K562 (cell line): Measurements from ENCODE around the gene RALGAPA2. TPM values are rescaled to one million over a fixed set of nuclear protein-coding genes. Genes with fewer than 3 reads are reported as not detected.

Source experiments
- ATAC-seq: fragments of 200-7000 bp; cut with Tn5 transposase; 3 replicates; pipeline ENCODE4 v1.9.1; 2020; ENCODE audit warnings: moderate library complexity
- BruUV-seq: library from RNA; stranded (reverse); fragments of 400-500 nt; replicated peaks from 2 replicates; lab custom pipeline; 2021; lab: Mats Ljungman, UMichigan
- CTCF ChIA-PET: fragments of 300-600 bp; formaldehyde crosslinking; extraction: SDS; loops from one replicate; lab custom pipeline; 2021; ENCODE audit warnings: low intra/inter-chr PET ratio; lab: Yijun Ruan, JAX
- POLR2A ChIA-PET: fragments of 300-600, 350-650 bp; sonication (Branson Sonifier 250); formaldehyde crosslinking; extraction: SDS; loops from one replicate; lab custom pipeline; 2021; ENCODE audit warnings: antibody characterized with exemption, inconsistent platforms; lab: Yijun Ruan, JAX
- DNase-seq, 4 experiments: peaks; one replicate each; pipeline versions ENCODE4 v3.0.0 to v3.0.0-alpha.2; 2011 to 2018; ENCODE audit warnings: low spot score in 3 of 4, mixed read lengths in 3 of 4; ENCODE audit errors: extremely low read depth in 1 of 4
- FAIRE-seq: peaks from 2 replicates; lab custom pipeline; 2011; peaks lifted over from hg19 to GRCh38; lab: Jason Lieb, UNC
- H2AFZ ChIP-seq: 2 replicates; pipeline ENCODE4 v1.6.0; 2011; ENCODE audit warnings: low read depth, low read length, control low read depth, inconsistent platforms
- H3K27ac ChIP-seq: fragments of 200-600 bp; 3 replicates; pipeline ENCODE4 v1.8.0; 2011; ENCODE audit warnings: low read depth, mild to moderate bottlenecking, control low read depth, inconsistent platforms, low read length, moderate library complexity, mixed read lengths; ENCODE audit errors: extremely low read depth
- H3K27me3 ChIP-seq, 2 experiments: fragments of 300-600 bp in 1 of 2; 2 replicates in 1 of 2; 3 replicates in 1 of 2; pipeline versions ENCODE4 v1.6.0 to v1.8.0; 2011; ENCODE audit warnings: inconsistent platforms in 2 of 2, low read length in 2 of 2, mild to moderate bottlenecking in 1 of 2, mixed read lengths in 1 of 2, moderate library complexity in 1 of 2; ENCODE audit not compliant: control insufficient read depth in 2 of 2, insufficient read depth in 2 of 2
- H3K36me3 ChIP-seq: fragments of 300-600 bp; 3 replicates; pipeline ENCODE4 v1.8.0; 2011; ENCODE audit warnings: mild to moderate bottlenecking, low read length, inconsistent platforms; ENCODE audit not compliant: control insufficient read depth, insufficient read depth
- H3K4me1 ChIP-seq, 2 experiments: fragments of 200-600 bp in 1 of 2; replicated peaks in 1 of 2; 2 replicates in 1 of 2; 3 replicates in 1 of 2; pipeline versions ENCODE4 v1.5.1 to v1.8.0; 2011; ENCODE audit warnings: inconsistent platforms in 2 of 2, low read length in 2 of 2, mild to moderate bottlenecking in 1 of 2, mixed read lengths in 1 of 2, moderate library complexity in 1 of 2; ENCODE audit not compliant: control insufficient read depth in 2 of 2, insufficient read depth in 2 of 2
- H3K4me2 ChIP-seq: 2 replicates; pipeline ENCODE4 v1.6.1; 2011; ENCODE audit warnings: low read length, control low read depth, inconsistent platforms, mixed read lengths; ENCODE audit not compliant: insufficient read depth
- H3K4me3 ChIP-seq: fragments of 200-600 bp; sonication (generic), shearing (Covaris generic); 2 replicates; pipeline ENCODE4 v1.5.1; 2016; ENCODE audit warnings: control low read depth, inconsistent platforms
- H3K79me2 ChIP-seq: fragments of 200-600 bp; 3 replicates; pipeline ENCODE4 v1.8.0; 2011; ENCODE audit warnings: low read length, inconsistent platforms; ENCODE audit not compliant: control insufficient read depth, insufficient read depth
- H3K9ac ChIP-seq, 2 experiments: 2 replicates each; pipeline versions ENCODE4 v1.6.0 to v1.6.1; 2011; ENCODE audit warnings: low read depth in 2 of 2, low read length in 2 of 2, control low read depth in 1 of 2, inconsistent platforms in 1 of 2, mild to moderate bottlenecking in 1 of 2, mixed read lengths in 1 of 2; ENCODE audit not compliant: insufficient read depth in 1 of 2
- H3K9me1 ChIP-seq: one replicate; pipeline ENCODE4 v1.6.0; 2011; ENCODE audit warnings: inconsistent platforms, mild to moderate bottlenecking, low read length, moderate library complexity; ENCODE audit not compliant: control insufficient read depth, insufficient read depth
- H3K9me3 ChIP-seq: replicated peaks from 2 replicates; pipeline ENCODE4 v1.5.1; 2011; ENCODE audit warnings: low read depth, low read length, inconsistent platforms; ENCODE audit not compliant: control insufficient read depth, insufficient read depth
- H4K20me1 ChIP-seq: replicated peaks from 2 replicates; pipeline ENCODE4 v1.6.1; 2011; ENCODE audit warnings: low read length, inconsistent platforms, mixed read lengths; ENCODE audit not compliant: control insufficient read depth, insufficient read depth
- CTBP1 ChIP-seq: fragments of 450-650 bp; IDR thresholded peaks from 2 replicates; pipeline ENCODE4 v1.6.1; 2016; ENCODE audit warnings: borderline replicate concordance
- CTCF ChIP-seq, 3 experiments: IDR thresholded peaks in 2 of 3; conservative IDR thresholded peaks in 1 of 3; 2 replicates each; pipeline ENCODE4 v1.5.1; 2011 to 2012; ENCODE audit warnings: low read length in 3 of 3, mild to moderate bottlenecking in 3 of 3, control low read depth in 2 of 3, improper control_type of control experiment in 1 of 3, inconsistent platforms in 1 of 3, low read depth in 1 of 3, mixed read lengths in 1 of 3, moderate library complexity in 1 of 3; ENCODE audit not compliant: insufficient read depth in 2 of 3
- E2F3 ChIP-seq: fragments of 250-450 bp; sonication (Bioruptor Pico); IDR thresholded peaks from 2 replicates; pipeline ENCODE4 v1.4.0; 2020; ENCODE audit warnings: mild to moderate bottlenecking
- EWSR1 ChIP-seq: fragments of 450-650 bp; IDR thresholded peaks from 2 replicates; pipeline ENCODE4 v1.6.1; 2018; ENCODE audit warnings: borderline replicate concordance, mild to moderate bottlenecking, low read depth, moderate library complexity; ENCODE audit not compliant: partially characterized antibody
- RAD21 ChIP-seq, 2 experiments: fragments of 250-450 bp in 1 of 2; fragments of 450-650 bp in 1 of 2; sonication (Bioruptor Pico) in 1 of 2; formaldehyde crosslinking in 1 of 2; IDR thresholded peaks in 1 of 2; conservative IDR thresholded peaks in 1 of 2; 2 replicates each; pipeline versions ENCODE4 v1.4.0 to v1.8.0; 2020 to 2022; ENCODE audit warnings: mild to moderate bottlenecking in 2 of 2, moderate library complexity in 1 of 2
- RCOR1 ChIP-seq, 2 experiments: IDR thresholded peaks; 2 replicates each; pipeline ENCODE4 v1.6.1; 2012; ENCODE audit warnings: low read depth in 2 of 2, low read length in 2 of 2, borderline replicate concordance in 1 of 2, improper control_type of control experiment in 1 of 2
- SREBF1 ChIP-seq: fragments of 150-350 bp; IDR thresholded peaks from 2 replicates; pipeline ENCODE4 v1.6.1; 2014; ENCODE audit warnings: antibody characterized with exemption, low read depth, low read length, borderline replicate concordance
- STAT5B ChIP-seq: fragments of 250-450 bp; sonication (Bioruptor Pico); IDR thresholded peaks from 2 replicates; pipeline ENCODE4 v1.8.0; 2021; ENCODE audit warnings: mild to moderate bottlenecking, inconsistent platforms
- ZNF384 ChIP-seq: IDR thresholded peaks from 2 replicates; pipeline ENCODE4 v1.6.1; 2012; ENCODE audit warnings: low read depth, low read length, improper control_type of control experiment
- WGBS: fragments of 100-300 bp; shearing (Covaris generic); methylation state at CpG from one replicate; pipeline ENCODE4 v1.1.6; 2016; ENCODE audit warnings: low coverage, mixed read lengths; ENCODE audit not compliant: insufficient coverage; ENCODE audit errors: missing lambda C conversion rate; 5-methylcytosine and 5-hydroxymethylcytosine counted together
- in situ Hi-C: fragments of 300-500 bp; cut with MboI; formaldehyde crosslinking; loops from 4 replicates; pipeline ENCODE4 v1.15.0; 2018; ENCODE audit warnings: inconsistent platforms, mixed read lengths
- intact Hi-C: fragments of 100-400 bp; cut with micrococcal nuclease; formaldehyde crosslinking; loops from 2 replicates; pipeline ENCODE4 v1.14.2; 2022
- polyA plus RNA-seq, 8 experiments: library from polyadenylated mRNA; depleted of rRNA in 4 of 8; stranded (reverse) in 5 of 8; unstranded in 3 of 8; fragments of >200 nt; fragmentation: Nextera tagmentation in 2 of 8; fragmentation: Illumina TruSeq in 1 of 8; extraction: Ambion mirVana in 2 of 8; extraction: Trizol in 1 of 8; gene quantifications; 2 replicates each; pipeline versions ENCODE4 v1.2.1 to v1.2.3, GENCODE V29; 2011 to 2014; ENCODE audit warnings: inconsistent platforms in 1 of 8, missing spikeins in 1 of 8
- total RNA-seq, 7 experiments: library from RNA; depleted of rRNA in 6 of 7; stranded (reverse); fragments of >200 nt in 6 of 7; fragmentation: Illumina TruSeq in 2 of 7; extraction: Trizol in 2 of 7; gene quantifications; 2 replicates each; pipeline versions ENCODE4 v1.2.1 to v1.2.3, GENCODE V29; 2011 to 2021; ENCODE audit warnings: low replicate concordance in 1 of 7
- TF ChIP-seq, protein P1 (sequence below): IDR thresholded peaks from 2 replicates; pipeline ENCODE4 v1.6.1; 2011; ENCODE audit warnings: borderline replicate concordance, low read depth, mild to moderate bottlenecking, moderate library complexity, low read length; ENCODE audit not compliant: insufficient read depth, poor library complexity, severe bottlenecking

Gene RALGAPA2
- total and polyA plus RNA-seq, 9 of the 15 experiments (the other 6 are each of a cell fraction or from before 2014, with no cell fraction given), result 0.35 to 2.7 (median 1.4) TPM

DNA sequence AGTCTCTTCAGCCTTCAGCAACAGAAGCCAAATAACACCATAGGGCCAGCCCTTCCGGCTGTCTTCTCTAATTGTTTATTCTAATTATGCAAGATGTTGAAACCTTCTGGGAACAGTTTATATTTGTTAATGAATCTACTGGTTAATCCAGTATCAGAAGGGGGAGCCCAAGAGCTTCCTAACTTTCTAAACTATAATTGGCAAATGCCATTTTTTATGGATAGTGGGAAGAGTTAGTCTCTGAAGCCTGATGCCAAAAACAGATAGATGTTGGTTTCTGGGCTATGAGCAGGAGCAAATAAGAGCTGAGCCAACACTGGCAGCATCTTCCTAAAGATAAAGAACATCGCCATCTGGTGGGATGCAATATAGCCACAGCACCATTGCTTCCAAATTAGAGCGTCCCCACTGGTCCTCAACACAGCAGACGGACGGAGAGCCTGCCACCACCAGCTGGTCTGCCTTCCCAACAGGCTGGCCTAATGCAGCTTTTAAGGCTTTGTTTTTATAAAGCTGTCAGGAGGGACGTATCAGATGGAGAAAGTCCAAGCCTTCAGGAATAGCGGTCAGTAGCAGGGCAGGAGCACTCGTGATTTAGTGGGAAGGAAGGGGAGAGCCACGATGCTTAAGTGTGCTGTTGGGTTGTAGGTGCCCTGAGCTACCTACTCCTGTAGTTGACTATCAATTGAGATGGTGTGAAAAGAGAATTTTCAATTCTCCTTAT, 118.8 kb downstream of the RALGAPA2 start:
- H3K27ac ChIP-seq, result no peak overlapping the region
- no peaks in the 10 kb centered on the region for H3K9me3 ChIP-seq
- no peaks in the 10 kb centered on the region for H3K36me3 ChIP-seq
- no peak overlapping the region for H3K9ac ChIP-seq
- TF ChIP-seq STAT5B (CRISPR knock-in tag) (no peak), RCOR1 (IDR thresholded peaks at IDR 0.05; ENCODE audit: borderline replicate concordance in 1 of 2, low read depth in 2 of 2, low read length in 2 of 2) (peak in 1 of 2 experiments; percentile 34; a peak in 1 of 4 replicates), SREBF1 (no peak), CTCF (IDR thresholded peaks at IDR 0.05 in 2 of 3, conservative IDR thresholded peaks at IDR 0.05 in 1 of 3; ENCODE audit: insufficient read depth in 2 of 3, low read depth in 1 of 3, low read length in 3 of 3) (peak; percentile 54 to 84 (median 58)), E2F3 (no peak), RAD21 (CRISPR knock-in tag; conservative IDR thresholded peaks at IDR 0.05 in 1 of 2, IDR thresholded peaks at IDR 0.05 in 1 of 2) (peak in 1 of 2 experiments; percentile 46; a peak in 2 of 4 replicates), ZNF384 (no peak), CTBP1 (peak; percentile 48; the same call in 1 of the 2 replicates), EWSR1 (no peak)
- TF ChIP-seq, protein P1, sequence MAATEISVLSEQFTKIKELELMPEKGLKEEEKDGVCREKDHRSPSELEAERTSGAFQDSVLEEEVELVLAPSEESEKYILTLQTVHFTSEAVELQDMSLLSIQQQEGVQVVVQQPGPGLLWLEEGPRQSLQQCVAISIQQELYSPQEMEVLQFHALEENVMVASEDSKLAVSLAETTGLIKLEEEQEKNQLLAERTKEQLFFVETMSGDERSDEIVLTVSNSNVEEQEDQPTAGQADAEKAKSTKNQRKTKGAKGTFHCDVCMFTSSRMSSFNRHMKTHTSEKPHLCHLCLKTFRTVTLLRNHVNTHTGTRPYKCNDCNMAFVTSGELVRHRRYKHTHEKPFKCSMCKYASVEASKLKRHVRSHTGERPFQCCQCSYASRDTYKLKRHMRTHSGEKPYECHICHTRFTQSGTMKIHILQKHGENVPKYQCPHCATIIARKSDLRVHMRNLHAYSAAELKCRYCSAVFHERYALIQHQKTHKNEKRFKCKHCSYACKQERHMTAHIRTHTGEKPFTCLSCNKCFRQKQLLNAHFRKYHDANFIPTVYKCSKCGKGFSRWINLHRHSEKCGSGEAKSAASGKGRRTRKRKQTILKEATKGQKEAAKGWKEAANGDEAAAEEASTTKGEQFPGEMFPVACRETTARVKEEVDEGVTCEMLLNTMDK, result peak; percentile 5
- ChIA-PET CTCF (interaction anchor here (1.3 kb wide), 1 partner anchor 510 kb away, joined by 6 read pairs; no protein-coding TSS in a partner anchor), POLR2A (interaction anchor here (0.7 to 1.4 kb wide), 2 partner anchors 15 to 27 kb away, joined by 4 to 6 read pairs; no protein-coding TSS in a partner anchor)
- intact Hi-C loops, result loop anchor here (10.0 kb wide), 1 partner anchor 509 kb away; no protein-coding TSS in a partner anchor
- peak; percentile 84 for ATAC-seq
- no peak overlapping the region for H3K4me3 ChIP-seq
- peak; percentile 4 to 39 (median 16) for DNase-seq
- FAIRE-seq, result peak; percentile 42
- H3K27me3 ChIP-seq, result no peaks in the 10 kb centered on the region
- no peak overlapping the region for H2AFZ ChIP-seq
- no TSS peak for BruUV-seq
- H3K79me2 ChIP-seq, result no peaks in the 10 kb centered on the region
- no peaks in the 10 kb centered on the region for H3K9me1 ChIP-seq
- no peaks in the 10 kb centered on the region for H4K20me1 ChIP-seq
- H3K4me1 ChIP-seq, result no peaks in the 10 kb centered on the region
- 4% methylated on average over 8 of the region's 9 CpGs for WGBS
- in situ Hi-C loops, result no loop called here
- no peak overlapping the region for H3K4me2 ChIP-seq
